Measurements from ENCODE around the gene COMMD1.

The COMMD1 gene

DNA sequence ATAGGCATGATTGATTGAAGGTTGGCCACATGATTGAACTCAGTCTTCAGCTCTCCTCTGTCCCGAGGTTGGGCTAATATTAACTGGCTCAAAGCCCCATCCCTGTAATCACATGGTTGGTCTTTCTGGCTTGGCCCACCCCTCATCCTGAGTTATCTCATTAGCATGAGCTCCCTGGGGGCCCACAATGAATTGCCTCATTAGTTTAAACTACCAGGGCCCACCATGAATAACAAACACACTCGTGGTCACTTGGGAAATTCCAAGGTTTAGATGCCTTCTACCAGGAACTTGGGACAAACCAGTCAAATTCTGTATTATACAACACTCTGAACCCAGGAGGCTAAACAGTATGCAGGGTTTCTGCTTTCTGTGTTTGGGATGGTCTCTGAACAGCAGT is 168.8 kb downstream of the COMMD1 start:
- CTCF ChIA-PET = no interaction called here
- Mint-ChIP-seq H3K36me3 (peaks cover 2% of the 10 kb centered on the region), H3K4me1 (peaks cover 5% of the 10 kb centered on the region), H3K4me3 (no peak overlapping the region), H3K27ac (no peak overlapping the region), H3K27me3 (no peaks in the 10 kb centered on the region), H3K9me3 (peaks cover 12% of the 10 kb centered on the region)
- no peak for DNase-seq

DNA sequence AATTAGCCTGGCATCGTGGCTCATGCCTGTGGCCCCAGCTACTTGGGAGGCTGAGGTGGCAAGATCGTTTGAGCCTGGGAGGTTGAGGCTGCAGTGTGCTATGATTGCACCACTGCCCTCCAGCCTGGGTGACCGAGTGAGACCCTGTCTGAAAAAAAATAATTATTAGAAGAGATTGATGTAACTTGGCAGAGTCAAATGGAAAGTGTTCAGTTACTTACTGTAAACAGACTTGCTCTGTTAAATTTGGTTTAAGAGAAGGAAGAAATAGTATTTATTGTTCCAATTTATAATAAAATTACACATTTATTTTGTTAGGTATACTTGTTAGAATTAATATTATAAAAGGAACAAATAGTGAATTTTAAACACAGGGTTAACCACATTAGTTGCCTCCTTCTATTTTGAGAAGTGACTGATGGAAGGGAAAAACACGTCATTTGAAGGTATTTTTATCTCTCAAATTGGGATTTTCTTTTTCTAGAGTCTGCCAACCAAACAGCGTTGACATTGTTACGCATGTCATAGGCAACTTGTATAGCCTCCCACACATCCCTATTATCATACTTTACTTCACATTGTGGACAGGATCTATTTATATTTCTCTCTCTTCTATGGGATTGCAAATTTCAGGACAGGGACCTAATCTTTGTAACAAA is 171.6 kb downstream of the COMMD1 start:
- Mint-ChIP-seq H3K36me3 (no peaks in the 10 kb centered on the region), H3K4me3 (no peak overlapping the region), H3K9me3 (peaks cover 8% of the 10 kb centered on the region), H3K27me3 (no peaks in the 10 kb centered on the region), H3K4me1 (no peaks in the 10 kb centered on the region), H3K27ac (no peak overlapping the region)
- DNase-seq = no peak
- CTCF ChIA-PET = no interaction called here

DNA sequence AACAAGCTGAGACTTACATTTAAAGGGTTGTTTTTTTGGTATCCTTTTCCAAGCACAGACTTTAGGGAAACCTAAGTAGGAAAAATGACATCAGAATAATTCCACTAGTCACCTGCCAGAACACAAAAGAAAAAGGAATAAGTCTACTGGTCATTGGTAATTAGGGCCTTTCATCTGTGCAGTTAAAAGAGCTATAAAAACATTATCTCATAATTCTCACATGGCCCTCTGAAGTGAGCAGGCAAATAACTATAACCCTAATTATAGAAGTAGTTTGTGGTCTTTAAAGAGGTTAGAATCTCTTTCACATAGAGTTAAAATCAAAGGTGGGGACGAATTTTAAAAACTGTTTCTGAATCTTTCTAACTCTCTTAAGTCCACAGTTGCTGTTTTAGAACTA is 179.3 kb downstream of the COMMD1 start:
- Mint-ChIP-seq H3K9me3 (no peaks in the 10 kb centered on the region), H3K36me3 (no peaks in the 10 kb centered on the region)

DNA sequence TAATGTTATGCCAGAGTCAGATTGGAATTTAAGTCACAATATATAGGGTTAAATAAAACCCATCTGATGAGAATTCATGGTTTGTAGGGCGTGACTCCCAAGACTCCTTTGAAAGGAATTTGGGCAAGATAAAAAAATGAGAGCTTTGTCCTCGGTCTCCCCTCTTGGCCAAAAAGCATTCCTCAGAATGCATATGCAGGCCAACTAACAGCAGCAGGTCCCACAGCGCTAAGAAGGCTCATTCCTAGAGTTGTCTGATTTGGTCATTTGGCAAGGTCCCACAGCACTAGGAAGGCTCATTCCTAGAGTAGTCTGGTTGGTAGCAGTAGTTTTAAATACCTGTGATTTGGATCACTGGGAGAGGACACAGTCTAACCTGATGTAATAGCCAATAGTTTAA is 184.2 kb downstream of the COMMD1 start:
- no peaks in the 10 kb centered on the region for H3K9me3 Mint-ChIP-seq
- no peak overlapping the region for H3K27ac Mint-ChIP-seq
- H3K4me1 Mint-ChIP-seq = no peaks in the 10 kb centered on the region
- H3K36me3 Mint-ChIP-seq = no peaks in the 10 kb centered on the region
- no peak for DNase-seq
- no peaks in the 10 kb centered on the region for H3K27me3 Mint-ChIP-seq
- CTCF ChIA-PET = no interaction called here
- no peak overlapping the region for H3K4me3 Mint-ChIP-seq

More for the DNA sequence above, 179.3 kb downstream of the COMMD1 start:
- no peak for DNase-seq
- Mint-ChIP-seq H3K27ac (no peak overlapping the region), H3K4me1 (no peaks in the 10 kb centered on the region), H3K4me3 (no peak overlapping the region), H3K27me3 (no peaks in the 10 kb centered on the region)
- CTCF ChIA-PET = no interaction called here

DNA sequence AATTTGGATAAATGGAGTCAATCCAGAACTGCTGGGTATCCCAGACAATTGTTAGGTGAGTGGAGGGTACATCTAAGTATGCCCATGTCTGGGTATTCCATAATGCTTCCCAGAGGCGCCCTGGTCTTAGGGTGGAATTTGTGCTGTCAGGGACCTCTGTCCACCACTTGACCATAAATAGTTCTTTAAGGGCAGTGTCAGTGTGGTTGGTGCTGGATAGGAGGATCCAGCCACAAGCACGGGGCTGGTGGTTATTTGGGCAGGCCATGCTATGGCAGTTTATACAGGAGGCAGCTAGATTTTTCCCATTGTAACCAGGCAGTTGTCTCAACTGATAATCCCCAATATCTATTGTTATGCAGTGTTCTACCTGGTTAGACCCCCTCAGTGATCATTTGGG is 186.0 kb downstream of the COMMD1 start:
- no peaks in the 10 kb centered on the region for H3K9me3 Mint-ChIP-seq
- H3K4me3 Mint-ChIP-seq = no peak overlapping the region
- CTCF ChIA-PET = no interaction called here
- no peaks in the 10 kb centered on the region for H3K4me1 Mint-ChIP-seq
- DNase-seq = no peak
- no peak overlapping the region for H3K27ac Mint-ChIP-seq
- H3K27me3 Mint-ChIP-seq = no peaks in the 10 kb centered on the region
- H3K36me3 Mint-ChIP-seq = no peaks in the 10 kb centered on the region

DNA sequence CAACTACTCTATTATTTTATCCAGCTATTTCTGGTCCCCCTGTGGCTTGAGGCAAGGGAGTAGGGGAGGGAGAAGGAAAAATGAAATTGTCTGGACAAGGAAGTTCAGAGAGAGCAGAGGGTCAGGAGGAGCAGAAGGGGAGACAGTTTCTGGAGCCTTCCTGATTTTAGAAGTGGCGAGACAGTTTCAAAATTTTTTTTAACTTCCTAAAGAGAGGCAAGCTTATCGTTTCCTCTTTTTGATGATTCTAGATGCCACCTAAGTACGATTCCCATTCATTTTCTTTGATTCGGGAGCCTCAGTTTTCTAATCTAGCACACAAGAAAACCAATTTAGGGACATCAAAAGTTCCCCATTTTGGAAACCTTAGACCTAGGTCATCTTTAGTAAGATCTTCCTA is 193.6 kb downstream of the COMMD1 start:
- H3K9me3 Mint-ChIP-seq = no peaks in the 10 kb centered on the region
- no peaks in the 10 kb centered on the region for H3K36me3 Mint-ChIP-seq
- CTCF ChIA-PET = interaction anchor here (0.5 kb wide), 1 partner anchor 1319 kb away, joined by 3 read pairs; no protein-coding TSS in a partner anchor
- H3K4me1 Mint-ChIP-seq = no peaks in the 10 kb centered on the region
- DNase-seq = no peak
- H3K27me3 Mint-ChIP-seq = no peaks in the 10 kb centered on the region
- H3K27ac Mint-ChIP-seq = no peak overlapping the region
- H3K4me3 Mint-ChIP-seq = no peak overlapping the region

DNA sequence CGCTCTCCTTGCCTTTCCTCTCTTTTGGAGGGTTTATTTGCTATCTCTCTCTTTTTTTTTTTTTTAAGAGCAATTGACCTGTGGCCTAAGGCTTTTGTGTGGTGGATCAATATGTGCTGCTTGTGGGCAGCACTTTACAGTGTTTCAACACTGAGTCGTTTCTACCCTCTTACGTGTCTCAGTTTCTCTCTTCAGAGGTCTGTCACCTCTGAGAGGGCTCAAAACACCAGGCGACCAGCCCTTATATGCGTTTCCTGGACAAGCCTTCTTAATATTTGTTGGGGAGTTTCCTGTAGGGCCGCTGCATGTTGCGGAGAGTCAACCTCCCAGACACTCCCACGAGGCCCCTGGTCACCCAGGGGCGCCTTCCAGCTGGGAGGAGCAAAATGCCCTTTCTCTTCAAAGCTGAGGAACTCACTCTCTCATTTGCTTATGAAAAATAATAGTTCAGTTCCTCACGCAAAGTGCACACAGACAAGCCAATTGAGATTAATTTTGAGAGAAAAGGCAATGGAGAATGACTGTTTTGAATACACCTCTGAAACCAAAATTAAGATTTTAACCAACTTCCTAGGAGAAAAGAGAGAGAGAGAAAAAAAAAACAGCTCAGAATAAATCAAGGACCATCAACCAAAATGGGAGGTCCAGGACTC is 194.2 kb downstream of the COMMD1 start:
- no peak for DNase-seq
- H3K27ac Mint-ChIP-seq = no peak overlapping the region
- H3K36me3 Mint-ChIP-seq = no peaks in the 10 kb centered on the region
- no peak overlapping the region for H3K4me3 Mint-ChIP-seq
- H3K4me1 Mint-ChIP-seq = no peaks in the 10 kb centered on the region
- CTCF ChIA-PET = interaction anchor here (0.6 kb wide), 1 partner anchor 197 kb away, joined by 4 read pairs; no protein-coding TSS in a partner anchor
- H3K9me3 Mint-ChIP-seq = no peaks in the 10 kb centered on the region
- H3K27me3 Mint-ChIP-seq = no peaks in the 10 kb centered on the region

DNA sequence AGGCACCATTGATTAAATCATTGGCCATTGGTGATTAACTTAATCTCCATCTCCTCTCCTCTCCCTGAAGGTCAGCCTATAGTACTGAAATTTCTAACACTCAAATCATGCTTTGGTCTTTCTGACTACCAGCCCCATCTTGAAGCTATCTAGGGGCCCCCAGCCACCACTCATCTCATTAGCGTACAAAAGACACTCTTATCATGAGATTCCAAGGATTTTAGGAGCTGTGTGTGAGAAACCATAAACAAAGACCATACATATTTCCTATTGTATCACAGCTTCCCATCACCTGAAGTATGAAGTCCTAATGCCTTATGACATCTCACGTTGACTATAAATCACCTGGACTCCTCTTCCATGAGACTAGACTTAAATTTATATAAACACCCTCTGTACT is 196.4 kb downstream of the COMMD1 start:
- CTCF ChIA-PET = no interaction called here
- Mint-ChIP-seq H3K4me1 (no peaks in the 10 kb centered on the region), H3K9me3 (no peaks in the 10 kb centered on the region), H3K27ac (no peak overlapping the region), H3K4me3 (no peak overlapping the region), H3K27me3 (no peaks in the 10 kb centered on the region), H3K36me3 (no peaks in the 10 kb centered on the region)
- DNase-seq = no peak

DNA sequence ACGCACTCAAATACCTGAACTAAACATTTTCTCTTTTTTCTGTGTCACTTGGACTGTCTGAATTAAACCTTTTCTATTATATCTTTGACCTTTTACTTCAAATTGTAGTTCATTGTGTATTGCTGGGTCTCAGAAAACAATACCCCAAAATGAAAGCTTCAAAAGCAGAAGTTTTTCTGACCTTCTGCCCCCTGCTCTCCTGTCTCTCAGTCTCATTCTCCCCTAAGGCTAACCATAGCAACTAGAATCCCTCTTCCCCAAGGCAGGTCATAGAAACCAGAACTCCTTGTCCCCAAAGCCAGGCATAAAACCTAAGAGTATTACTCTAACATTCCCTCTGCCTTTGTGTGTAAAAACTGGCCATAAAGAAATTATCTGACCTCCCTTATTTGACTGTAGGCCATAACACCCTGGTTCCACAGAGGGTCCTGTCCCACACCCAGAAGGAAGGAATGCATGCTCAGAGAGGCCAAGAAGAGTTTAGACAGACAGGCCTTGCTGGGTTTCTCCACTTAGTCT is 197.0 kb downstream of the COMMD1 start:
- H3K27ac Mint-ChIP-seq = no peak overlapping the region
- H3K27me3 Mint-ChIP-seq = no peaks in the 10 kb centered on the region
- H3K4me1 Mint-ChIP-seq = no peaks in the 10 kb centered on the region
- H3K4me3 Mint-ChIP-seq = no peak overlapping the region
- H3K36me3 Mint-ChIP-seq = no peaks in the 10 kb centered on the region
- CTCF ChIA-PET = no interaction called here
- H3K9me3 Mint-ChIP-seq = no peaks in the 10 kb centered on the region
- no peak for DNase-seq

DNA sequence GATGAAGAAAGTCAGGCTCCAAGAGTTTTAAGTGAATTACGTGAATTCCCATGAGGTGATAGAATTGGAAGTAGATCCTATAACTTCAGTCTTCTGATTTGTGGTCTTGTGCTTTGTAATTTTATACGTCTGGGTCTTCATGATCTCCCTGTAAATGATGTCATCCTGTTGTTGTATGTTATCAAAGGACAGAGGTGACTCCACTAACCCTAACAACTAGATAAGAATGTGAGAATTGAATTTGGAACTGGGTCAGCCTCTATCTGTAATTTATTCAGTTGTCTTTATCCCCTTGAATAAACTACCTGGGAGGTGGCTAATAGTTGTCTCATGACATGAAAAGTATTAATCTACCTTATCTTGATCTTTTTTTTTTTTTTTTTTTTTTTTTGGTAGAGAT is 204.1 kb downstream of the COMMD1 start:
- no peak overlapping the region for H3K27ac Mint-ChIP-seq
- CTCF ChIA-PET = no interaction called here
- no peaks in the 10 kb centered on the region for H3K36me3 Mint-ChIP-seq
- H3K27me3 Mint-ChIP-seq = no peaks in the 10 kb centered on the region
- H3K4me1 Mint-ChIP-seq = no peaks in the 10 kb centered on the region
- no peaks in the 10 kb centered on the region for H3K9me3 Mint-ChIP-seq
- DNase-seq = no peak
- no peak overlapping the region for H3K4me3 Mint-ChIP-seq

DNA sequence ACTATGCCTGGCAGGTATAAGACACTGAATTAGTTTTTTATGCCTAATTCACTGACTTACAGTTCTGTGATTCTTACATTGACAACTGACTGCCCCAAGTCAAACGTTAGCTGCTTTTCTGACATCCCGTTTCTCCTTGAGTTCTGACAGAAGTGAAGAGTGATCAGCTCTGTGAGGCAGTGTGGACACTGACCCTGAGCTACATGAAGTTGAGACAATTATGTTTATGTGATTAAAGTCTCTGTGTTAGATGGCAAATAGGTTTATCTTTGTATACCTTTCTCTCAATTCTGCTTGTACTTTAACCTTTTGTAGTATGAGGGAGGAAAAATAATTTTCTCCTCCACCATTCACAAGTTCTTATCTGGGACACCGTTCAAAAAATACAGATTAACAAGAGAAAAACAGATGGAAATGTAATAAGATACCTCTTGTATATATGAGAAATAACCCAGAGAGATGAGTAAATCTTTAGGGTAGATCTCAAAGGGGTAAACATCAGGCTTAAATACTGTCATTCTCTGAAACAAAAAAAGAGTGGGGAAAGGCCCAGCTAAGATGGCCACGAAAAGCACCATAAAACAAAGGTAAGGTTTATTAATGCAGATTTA is 205.0 kb downstream of the COMMD1 start:
- Mint-ChIP-seq H3K4me3 (no peak overlapping the region), H3K27me3 (no peaks in the 10 kb centered on the region), H3K36me3 (no peaks in the 10 kb centered on the region), H3K9me3 (no peaks in the 10 kb centered on the region), H3K27ac (no peak overlapping the region), H3K4me1 (no peaks in the 10 kb centered on the region)
- CTCF ChIA-PET = no interaction called here
- no peak for DNase-seq

DNA sequence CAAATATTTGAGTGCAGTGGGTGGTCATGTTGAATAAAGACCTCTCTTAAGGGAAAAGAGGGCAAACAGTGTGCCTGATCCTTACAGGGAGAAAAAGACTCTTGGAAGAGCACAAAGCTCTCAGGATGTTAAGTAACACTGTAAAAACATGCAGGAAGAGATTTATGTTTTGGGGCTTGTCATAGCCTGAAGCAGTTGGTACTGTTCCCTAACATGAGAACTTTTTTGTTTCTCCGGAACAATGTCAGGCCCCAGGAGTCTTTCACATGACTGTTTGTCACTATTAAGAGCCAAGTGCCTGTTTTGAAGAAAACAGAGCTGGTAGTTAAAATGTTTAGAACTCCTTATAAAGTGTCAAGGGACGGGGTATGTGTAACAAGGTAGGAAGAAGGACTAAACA is 206.7 kb downstream of the COMMD1 start:
- H3K9me3 Mint-ChIP-seq = no peaks in the 10 kb centered on the region
- H3K27ac Mint-ChIP-seq = no peak overlapping the region
- CTCF ChIA-PET = no interaction called here
- no peaks in the 10 kb centered on the region for H3K27me3 Mint-ChIP-seq
- H3K4me3 Mint-ChIP-seq = no peak overlapping the region
- no peaks in the 10 kb centered on the region for H3K36me3 Mint-ChIP-seq
- DNase-seq = no peak
- no peaks in the 10 kb centered on the region for H3K4me1 Mint-ChIP-seq

DNA sequence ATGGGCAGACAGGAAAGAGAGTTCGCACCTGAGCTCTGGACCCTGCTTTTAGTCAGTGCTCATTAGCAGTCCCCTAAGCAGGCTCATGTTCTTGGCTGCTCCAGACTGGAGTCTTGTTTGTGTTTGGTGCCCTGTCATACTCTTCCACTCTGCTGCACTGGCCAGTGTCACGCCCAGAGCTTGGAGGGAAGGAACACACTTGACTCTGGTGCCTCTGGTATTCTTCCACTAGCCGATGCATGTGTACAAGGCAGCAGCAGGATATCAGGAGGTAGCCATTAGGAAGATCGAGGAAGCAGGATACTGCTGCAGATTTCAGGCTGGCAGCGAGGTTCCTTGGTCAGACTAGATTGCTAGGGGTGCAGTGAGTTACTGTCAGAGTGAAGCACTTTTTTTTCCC is 209.1 kb downstream of the COMMD1 start:
- no peak for DNase-seq
- Mint-ChIP-seq H3K27ac (no peak overlapping the region), H3K27me3 (no peaks in the 10 kb centered on the region)

DNA sequence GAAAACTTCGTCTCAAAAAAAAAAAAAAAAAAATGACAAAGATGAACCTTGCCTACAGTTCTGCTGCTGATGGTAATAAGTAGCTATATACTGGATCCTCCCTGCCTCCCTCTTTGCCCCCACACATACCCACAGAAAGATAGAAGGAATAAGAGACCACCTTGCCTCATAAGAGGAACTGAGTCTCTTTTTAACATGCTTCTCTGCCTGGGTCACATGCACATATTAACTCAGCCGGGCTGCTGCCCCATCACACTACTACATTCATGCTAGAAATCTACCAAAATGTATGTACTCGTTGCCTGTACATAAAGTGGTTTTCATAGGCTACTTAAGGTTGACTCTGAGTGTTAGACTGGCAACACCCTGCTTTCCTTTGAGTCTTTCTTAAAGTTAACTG is 211.5 kb downstream of the COMMD1 start:
- Mint-ChIP-seq H3K36me3 (no peaks in the 10 kb centered on the region), H3K27ac (no peak overlapping the region), H3K9me3 (no peaks in the 10 kb centered on the region), H3K4me3 (no peak overlapping the region), H3K4me1 (no peaks in the 10 kb centered on the region), H3K27me3 (no peaks in the 10 kb centered on the region)
- DNase-seq = no peak
- CTCF ChIA-PET = no interaction called here

More for the DNA sequence above, 209.1 kb downstream of the COMMD1 start:
- Mint-ChIP-seq H3K4me1 (no peaks in the 10 kb centered on the region), H3K36me3 (no peaks in the 10 kb centered on the region), H3K9me3 (no peaks in the 10 kb centered on the region), H3K4me3 (no peak overlapping the region)
- CTCF ChIA-PET = no interaction called here

DNA sequence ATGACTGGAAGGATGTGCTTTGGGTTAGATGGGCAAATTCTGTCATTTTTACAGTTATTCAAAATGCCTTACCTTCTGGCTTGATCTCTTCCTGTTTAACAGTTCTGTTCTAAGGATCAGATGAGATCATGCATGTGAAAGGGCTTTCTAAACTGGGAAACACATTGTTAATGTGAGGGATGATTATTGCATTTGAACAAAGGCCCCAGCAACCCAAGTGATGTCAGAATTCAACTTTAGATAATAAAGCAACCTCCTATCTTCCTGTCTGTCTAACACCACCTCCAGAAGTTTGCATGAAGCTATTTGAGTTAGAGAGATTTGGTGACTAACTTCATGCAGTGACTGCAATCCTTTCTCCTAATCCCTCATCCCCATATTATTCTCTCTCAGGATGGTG is 212.7 kb downstream of the COMMD1 start:
- CTCF ChIA-PET = no interaction called here
- no peaks in the 10 kb centered on the region for H3K27me3 Mint-ChIP-seq
- H3K4me3 Mint-ChIP-seq = no peak overlapping the region
- no peaks in the 10 kb centered on the region for H3K36me3 Mint-ChIP-seq
- DNase-seq = no peak
- no peaks in the 10 kb centered on the region for H3K9me3 Mint-ChIP-seq
- no peaks in the 10 kb centered on the region for H3K4me1 Mint-ChIP-seq
- no peak overlapping the region for H3K27ac Mint-ChIP-seq

Data from activated naive CD4-positive, alpha-beta T cell treated with anti-CD3 and anti-CD28 coated beads, Interleukin-2, amount 10 ng/mL, durations not matched to agents 7 days and 5 days (primary cell).